ENCODE results near the gene ELP2. TPM values are rescaled to one million over a fixed set of nuclear protein-coding genes. Genes with fewer than 3 reads are reported as not detected.

The ELP2 gene
- total and polyA plus RNA-seq, 4 donors: 27.3 to 78.1 (median 50.9) TPM

DNA sequence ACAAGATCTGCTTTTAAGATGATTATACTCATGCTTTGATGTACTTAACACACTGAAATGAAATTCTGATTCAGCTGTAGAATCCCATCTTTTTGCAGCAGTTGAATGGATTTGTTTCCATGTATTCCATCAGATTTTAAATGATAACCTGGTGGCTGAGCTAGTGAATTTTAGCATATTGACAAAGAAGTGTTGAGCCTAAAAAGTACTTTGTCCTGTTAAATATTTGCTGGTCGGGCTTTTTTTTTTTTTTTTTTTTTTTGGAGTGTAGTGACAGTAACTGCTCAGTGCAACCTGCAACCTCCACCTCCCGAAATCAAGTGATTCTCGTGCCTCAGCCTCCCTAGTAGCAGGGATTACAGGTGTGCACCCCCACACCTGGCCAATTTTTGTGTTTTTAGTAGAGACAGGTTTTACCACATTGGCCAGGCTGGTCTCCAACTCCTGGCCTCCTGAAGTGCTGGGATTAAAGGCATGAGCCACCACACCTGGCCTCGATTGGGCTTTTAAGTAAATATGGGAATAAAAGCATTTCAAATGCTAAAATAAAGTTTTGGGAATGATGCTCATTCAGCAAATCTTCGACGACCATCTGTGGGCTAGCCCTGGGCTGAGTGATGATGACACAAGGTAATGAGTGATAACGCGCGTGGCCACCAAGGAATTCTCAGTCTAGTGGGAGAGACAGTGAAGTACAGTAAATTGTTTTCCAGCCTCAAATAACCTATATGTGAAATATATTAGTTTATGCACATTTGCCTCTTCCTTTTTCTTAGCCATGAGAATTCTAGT lies 2.2 kb downstream of the ELP2 start:
- H3K27ac ChIP-seq (ENCODE audit: low read depth in 1 of 2, low read length in 2 of 2): peak overlapping the region; percentile 28 to 99
- H3K27me3 ChIP-seq (ENCODE audit: control insufficient read depth in 4 of 4, insufficient read depth in 4 of 4, low read length in 3 of 4): no peaks in the 10 kb centered on the region
- TF ChIP-seq, protein P1, sequence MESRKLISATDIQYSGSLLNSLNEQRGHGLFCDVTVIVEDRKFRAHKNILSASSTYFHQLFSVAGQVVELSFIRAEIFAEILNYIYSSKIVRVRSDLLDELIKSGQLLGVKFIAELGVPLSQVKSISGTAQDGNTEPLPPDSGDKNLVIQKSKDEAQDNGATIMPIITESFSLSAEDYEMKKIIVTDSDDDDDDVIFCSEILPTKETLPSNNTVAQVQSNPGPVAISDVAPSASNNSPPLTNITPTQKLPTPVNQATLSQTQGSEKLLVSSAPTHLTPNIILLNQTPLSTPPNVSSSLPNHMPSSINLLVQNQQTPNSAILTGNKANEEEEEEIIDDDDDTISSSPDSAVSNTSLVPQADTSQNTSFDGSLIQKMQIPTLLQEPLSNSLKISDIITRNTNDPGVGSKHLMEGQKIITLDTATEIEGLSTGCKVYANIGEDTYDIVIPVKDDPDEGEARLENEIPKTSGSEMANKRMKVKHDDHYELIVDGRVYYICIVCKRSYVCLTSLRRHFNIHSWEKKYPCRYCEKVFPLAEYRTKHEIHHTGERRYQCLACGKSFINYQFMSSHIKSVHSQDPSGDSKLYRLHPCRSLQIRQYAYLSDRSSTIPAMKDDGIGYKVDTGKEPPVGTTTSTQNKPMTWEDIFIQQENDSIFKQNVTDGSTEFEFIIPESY (IDR thresholded peaks at IDR 0.05): no peak
- peak; percentile 5 to 12 for TF ChIP-seq RXRA (IDR thresholded peaks at IDR 0.05)
- TF ChIP-seq, protein P2, sequence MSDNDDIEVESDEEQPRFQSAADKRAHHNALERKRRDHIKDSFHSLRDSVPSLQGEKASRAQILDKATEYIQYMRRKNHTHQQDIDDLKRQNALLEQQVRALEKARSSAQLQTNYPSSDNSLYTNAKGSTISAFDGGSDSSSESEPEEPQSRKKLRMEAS (IDR thresholded peaks at IDR 0.05): no peak
- no peak for TF ChIP-seq JUND (IDR thresholded peaks at IDR 0.05)
- peak; percentile 19 for TF ChIP-seq SP1 (IDR thresholded peaks at IDR 0.05)
- TF ChIP-seq YY1 (IDR thresholded peaks at IDR 0.05): no peak
- no peak for TF ChIP-seq FOXA2 (IDR thresholded peaks at IDR 0.05)
- no peak for TF ChIP-seq TAF1 (conservative IDR thresholded peaks at IDR 0.05)
- TF ChIP-seq FOXA1 (IDR thresholded peaks at IDR 0.05): no peak
- TF ChIP-seq RAD21 (IDR thresholded peaks at IDR 0.05): peak; percentile 34 to 43
- TF ChIP-seq HNF4G (IDR thresholded peaks at IDR 0.05): no peak
- no peak for TF ChIP-seq GABPA (IDR thresholded peaks at IDR 0.05 in 1 of 2, conservative IDR thresholded peaks at IDR 0.05 in 1 of 2)
- peak; percentile 51 to 62 for TF ChIP-seq HNF4A (conservative IDR thresholded peaks at IDR 0.05)
- TF ChIP-seq EGR1 (IDR thresholded peaks at IDR 0.05; ENCODE audit: low read depth in 2 of 2): no peak
- TF ChIP-seq, protein P3, sequence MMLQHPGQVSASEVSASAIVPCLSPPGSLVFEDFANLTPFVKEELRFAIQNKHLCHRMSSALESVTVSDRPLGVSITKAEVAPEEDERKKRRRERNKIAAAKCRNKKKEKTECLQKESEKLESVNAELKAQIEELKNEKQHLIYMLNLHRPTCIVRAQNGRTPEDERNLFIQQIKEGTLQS (IDR thresholded peaks at IDR 0.05): no peak
- TF ChIP-seq NR2F2 (IDR thresholded peaks at IDR 0.05): no peak
- TF ChIP-seq, protein P4, sequence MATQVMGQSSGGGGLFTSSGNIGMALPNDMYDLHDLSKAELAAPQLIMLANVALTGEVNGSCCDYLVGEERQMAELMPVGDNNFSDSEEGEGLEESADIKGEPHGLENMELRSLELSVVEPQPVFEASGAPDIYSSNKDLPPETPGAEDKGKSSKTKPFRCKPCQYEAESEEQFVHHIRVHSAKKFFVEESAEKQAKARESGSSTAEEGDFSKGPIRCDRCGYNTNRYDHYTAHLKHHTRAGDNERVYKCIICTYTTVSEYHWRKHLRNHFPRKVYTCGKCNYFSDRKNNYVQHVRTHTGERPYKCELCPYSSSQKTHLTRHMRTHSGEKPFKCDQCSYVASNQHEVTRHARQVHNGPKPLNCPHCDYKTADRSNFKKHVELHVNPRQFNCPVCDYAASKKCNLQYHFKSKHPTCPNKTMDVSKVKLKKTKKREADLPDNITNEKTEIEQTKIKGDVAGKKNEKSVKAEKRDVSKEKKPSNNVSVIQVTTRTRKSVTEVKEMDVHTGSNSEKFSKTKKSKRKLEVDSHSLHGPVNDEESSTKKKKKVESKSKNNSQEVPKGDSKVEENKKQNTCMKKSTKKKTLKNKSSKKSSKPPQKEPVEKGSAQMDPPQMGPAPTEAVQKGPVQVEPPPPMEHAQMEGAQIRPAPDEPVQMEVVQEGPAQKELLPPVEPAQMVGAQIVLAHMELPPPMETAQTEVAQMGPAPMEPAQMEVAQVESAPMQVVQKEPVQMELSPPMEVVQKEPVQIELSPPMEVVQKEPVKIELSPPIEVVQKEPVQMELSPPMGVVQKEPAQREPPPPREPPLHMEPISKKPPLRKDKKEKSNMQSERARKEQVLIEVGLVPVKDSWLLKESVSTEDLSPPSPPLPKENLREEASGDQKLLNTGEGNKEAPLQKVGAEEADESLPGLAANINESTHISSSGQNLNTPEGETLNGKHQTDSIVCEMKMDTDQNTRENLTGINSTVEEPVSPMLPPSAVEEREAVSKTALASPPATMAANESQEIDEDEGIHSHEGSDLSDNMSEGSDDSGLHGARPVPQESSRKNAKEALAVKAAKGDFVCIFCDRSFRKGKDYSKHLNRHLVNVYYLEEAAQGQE (IDR thresholded peaks at IDR 0.05): no peak
- TF ChIP-seq, protein P5, sequence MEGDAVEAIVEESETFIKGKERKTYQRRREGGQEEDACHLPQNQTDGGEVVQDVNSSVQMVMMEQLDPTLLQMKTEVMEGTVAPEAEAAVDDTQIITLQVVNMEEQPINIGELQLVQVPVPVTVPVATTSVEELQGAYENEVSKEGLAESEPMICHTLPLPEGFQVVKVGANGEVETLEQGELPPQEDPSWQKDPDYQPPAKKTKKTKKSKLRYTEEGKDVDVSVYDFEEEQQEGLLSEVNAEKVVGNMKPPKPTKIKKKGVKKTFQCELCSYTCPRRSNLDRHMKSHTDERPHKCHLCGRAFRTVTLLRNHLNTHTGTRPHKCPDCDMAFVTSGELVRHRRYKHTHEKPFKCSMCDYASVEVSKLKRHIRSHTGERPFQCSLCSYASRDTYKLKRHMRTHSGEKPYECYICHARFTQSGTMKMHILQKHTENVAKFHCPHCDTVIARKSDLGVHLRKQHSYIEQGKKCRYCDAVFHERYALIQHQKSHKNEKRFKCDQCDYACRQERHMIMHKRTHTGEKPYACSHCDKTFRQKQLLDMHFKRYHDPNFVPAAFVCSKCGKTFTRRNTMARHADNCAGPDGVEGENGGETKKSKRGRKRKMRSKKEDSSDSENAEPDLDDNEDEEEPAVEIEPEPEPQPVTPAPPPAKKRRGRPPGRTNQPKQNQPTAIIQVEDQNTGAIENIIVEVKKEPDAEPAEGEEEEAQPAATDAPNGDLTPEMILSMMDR (IDR thresholded peaks at IDR 0.05; ENCODE audit: low read depth, low read length, missing input control): no peak
- H3K36me3 ChIP-seq (ENCODE audit: control insufficient read depth in 4 of 4, insufficient read depth in 3 of 4, low read depth in 1 of 4, low read length in 3 of 4): peaks cover 0 to 8% (median 3%) of the 10 kb centered on the region in 4 donors
- no peak overlapping the region for H3K9ac ChIP-seq (ENCODE audit: low read depth in 1 of 2, low read length in 2 of 2)
- H3K4me1 ChIP-seq (ENCODE audit: control insufficient read depth in 4 of 4, insufficient read depth in 4 of 4, low read length in 3 of 4): peaks cover 4 to 41% (median 32%) of the 10 kb centered on the region in 4 donors
- DNase-seq (ENCODE audit: low spot score): no peak
- no peaks in the 10 kb centered on the region for H3K9me3 ChIP-seq (ENCODE audit: control insufficient read depth in 4 of 4, low read length in 3 of 4)
- peak overlapping the region in 2 of 3 donors; percentile 80 to 82 for H3K4me3 ChIP-seq (ENCODE audit: low read depth in 1 of 3, low read length in 3 of 3)
- WGBS: 71% methylated on average over 9 of the region's 9 CpGs

Measured in liver (tissue), 9 donors.